Mesangial cell (primary cell): ENCODE data around the gene NXPE4. TPM values are rescaled to one million over a fixed set of nuclear protein-coding genes. Genes with fewer than 3 reads are reported as not detected.

Source experiments
- total RNA-seq: library from RNA; depleted of rRNA; stranded (reverse); fragments of >200 nt; gene quantifications from 2 replicates; pipeline ENCODE4 v1.2.3, GENCODE V29; 2015

Gene NXPE4
- total RNA-seq: not detected in 2 replicates

GRCh38 chr11:114595571-114595970 lies at the start of gene NXPE4:
Gene NXPE4 (minus strand): TSS chr11:114595786. CDS start chr11:114594759, 1,027 bp downstream.

GRCh38 chr11:114559425-114560310 lies 35.9 kb downstream of the NXPE4 start, which contains the start of gene NXPE1:
Gene NXPE1 (minus strand): TSS chr11:114559881. CDS start chr11:114551201, 8,680 bp downstream.

Other genes with a start within 250 kb of the NXPE4 start
- 1.5 and 5.5 TPM in 2 replicates for gene C11orf71, start 195.3 kb downstream of the NXPE4 start, total RNA-seq
- gene RBM7, start 195.1 kb downstream of the NXPE4 start, total RNA-seq: 22.8 and 37.8 TPM in 2 replicates
- gene REXO2, start 156.3 kb downstream of the NXPE4 start, total RNA-seq: 110 and 133 TPM in 2 replicates
- not detected in 2 replicates for gene NXPE1, start 35.9 kb downstream of the NXPE4 start, total RNA-seq
- 0.16 TPM in 1 of 2 replicates, not detected in the other for gene NXPE2, start 82.7 kb upstream of the NXPE4 start, total RNA-seq